ENCODE measurements around the gene MMP7.
"Not testable (repeated sequence)": the region's sequence is repeated elsewhere in the genome, so short reads cannot be mapped to it uniquely, and the experiment has no call there.

Gene MMP7

DNA sequence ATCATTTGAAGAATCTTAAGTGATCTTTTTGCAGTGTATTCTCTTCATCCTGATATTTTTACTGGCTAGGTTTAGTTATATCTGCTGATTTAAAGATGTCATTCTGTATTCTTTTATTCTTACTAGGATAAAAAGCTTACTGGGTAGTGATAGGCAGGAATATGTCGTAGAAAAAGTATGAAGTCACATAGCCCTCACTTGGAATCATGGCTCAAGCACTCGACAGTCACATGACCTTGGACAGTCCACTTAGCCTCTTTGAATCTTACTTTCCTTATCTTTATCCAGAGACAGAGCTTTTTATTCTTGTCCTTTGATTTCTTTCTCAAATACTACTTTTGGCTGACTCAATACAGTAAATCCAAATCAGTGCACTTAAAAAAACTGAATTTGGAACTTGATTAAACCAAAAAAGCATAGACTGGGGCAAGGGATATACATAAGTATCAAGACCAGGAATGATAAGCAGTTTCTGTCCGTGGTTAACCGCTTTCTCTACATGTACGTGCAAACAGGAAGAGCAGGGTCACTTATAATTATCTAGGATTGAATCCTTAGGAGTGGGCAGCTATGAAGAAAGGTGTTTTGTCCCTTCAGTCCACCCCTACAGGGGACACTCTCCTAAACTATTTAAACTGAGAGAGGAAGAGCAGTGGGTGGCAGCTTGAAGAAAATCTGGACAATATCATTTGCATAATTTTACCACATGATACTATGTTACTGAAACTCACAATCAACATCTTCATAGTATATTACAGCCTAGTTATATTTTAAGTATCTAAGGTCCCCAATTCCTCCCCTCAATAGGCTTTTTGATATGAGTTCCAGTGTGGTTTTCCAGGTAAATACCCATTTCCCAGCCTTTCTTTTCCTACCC, 8.0 kb downstream of the MMP7 start:
- Mint-ChIP-seq H3K27ac (no peak overlapping the region), H3K4me3 (no peak overlapping the region), H3K27me3 (peaks cover 28% of the 10 kb centered on the region), H3K9me3 (no peaks in the 10 kb centered on the region), H3K4me1 (ENCODE audit: low read depth) (peaks cover 7% of the 10 kb centered on the region), H3K36me3 (ENCODE audit: low read depth) (no peaks in the 10 kb centered on the region)
- DNase-seq, result no peak

DNA sequence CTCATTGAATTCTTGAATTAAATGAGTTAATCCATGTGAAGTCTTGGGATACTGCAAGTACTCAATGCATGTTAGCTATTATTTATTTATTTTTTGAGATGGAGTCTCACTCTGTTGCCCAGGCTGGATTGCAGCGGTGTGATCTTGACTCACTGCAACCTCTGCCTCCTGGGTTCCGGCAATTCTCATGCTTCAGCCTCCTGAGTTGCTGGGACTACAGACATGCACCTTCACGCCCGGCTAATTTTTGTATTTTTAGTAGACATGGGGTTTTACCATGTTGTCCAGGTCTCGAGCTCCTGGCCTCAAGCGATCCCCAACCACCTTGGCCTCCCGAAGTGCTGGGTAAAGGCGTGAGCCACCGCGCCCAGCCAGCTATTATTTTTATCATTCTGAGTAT, 9.4 kb downstream of the MMP7 start:
- no peak for DNase-seq
- Mint-ChIP-seq H3K4me1 (ENCODE audit: low read depth) (peaks cover 5% of the 10 kb centered on the region), H3K27ac (no peak overlapping the region), H3K4me3 (no peak overlapping the region), H3K9me3 (no peaks in the 10 kb centered on the region), H3K36me3 (ENCODE audit: low read depth) (no peaks in the 10 kb centered on the region), H3K27me3 (peaks cover 28% of the 10 kb centered on the region)

DNA sequence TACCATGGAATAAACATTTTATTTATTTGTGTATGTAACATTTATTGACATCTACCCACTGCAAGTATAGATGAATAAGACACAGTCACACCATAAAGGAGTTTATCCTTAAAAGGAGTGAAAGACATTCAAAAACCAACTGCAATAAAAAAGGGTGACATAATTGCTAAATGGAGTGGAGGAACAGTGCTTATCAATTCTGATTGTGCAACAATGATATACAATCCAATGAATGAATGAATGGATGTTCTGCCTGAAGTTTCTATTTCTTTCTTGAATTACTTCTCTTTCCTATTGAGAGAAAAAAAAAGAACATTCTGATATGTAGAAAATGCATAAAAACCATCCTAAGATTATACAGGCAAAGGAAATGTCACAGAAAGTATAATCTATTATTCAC, 10.0 kb downstream of the MMP7 start:
- peaks cover 5% of the 10 kb centered on the region for H3K4me1 Mint-ChIP-seq (ENCODE audit: low read depth)
- H3K9me3 Mint-ChIP-seq, result no peaks in the 10 kb centered on the region
- no peak for DNase-seq
- no peaks in the 10 kb centered on the region for H3K36me3 Mint-ChIP-seq (ENCODE audit: low read depth)
- no peak overlapping the region for H3K4me3 Mint-ChIP-seq
- H3K27me3 Mint-ChIP-seq, result peaks cover 28% of the 10 kb centered on the region
- no peak overlapping the region for H3K27ac Mint-ChIP-seq

DNA sequence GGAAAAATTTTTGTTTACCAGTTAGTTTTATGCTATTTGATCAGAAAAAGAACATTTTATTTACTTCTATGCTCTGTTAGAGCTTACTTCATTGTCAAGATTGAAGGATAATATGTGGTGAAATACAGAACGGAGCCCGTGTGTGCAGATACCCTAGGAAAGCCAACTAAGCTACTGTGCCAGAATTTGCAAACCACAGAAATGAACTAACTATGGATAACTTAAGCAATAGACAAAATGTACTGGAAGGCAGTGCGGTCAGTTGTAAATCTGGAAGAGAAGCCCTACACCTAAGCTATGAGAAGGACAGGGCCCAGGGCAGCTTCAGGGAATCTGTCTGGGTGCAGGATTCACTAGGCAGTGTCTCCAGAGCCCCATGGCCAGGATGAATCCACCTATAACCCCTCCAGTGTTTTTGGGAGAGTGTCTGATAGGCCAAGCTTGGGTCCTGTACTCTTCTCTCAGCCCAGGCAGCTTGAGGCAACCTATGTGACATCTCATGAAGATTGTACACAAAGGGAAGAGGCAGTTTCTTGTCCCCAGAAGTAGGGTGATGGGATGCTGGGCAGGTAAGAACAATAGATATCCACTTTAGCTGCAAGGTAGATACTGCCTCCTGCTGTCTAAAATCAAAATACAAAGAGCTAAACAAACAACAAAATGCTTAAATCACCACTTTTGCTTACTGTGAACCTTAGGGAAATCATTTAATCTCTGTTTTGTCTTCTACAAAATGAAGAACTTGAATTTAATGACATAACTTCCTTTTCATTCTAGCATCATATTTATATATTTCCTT, 12.1 kb downstream of the MMP7 start:
- Mint-ChIP-seq H3K9me3 (no peaks in the 10 kb centered on the region), H3K36me3 (ENCODE audit: low read depth) (no peaks in the 10 kb centered on the region), H3K27ac (no peak overlapping the region), H3K4me3 (no peak overlapping the region), H3K27me3 (peaks cover 23% of the 10 kb centered on the region), H3K4me1 (ENCODE audit: low read depth) (peaks cover 5% of the 10 kb centered on the region)
- no peak for DNase-seq

DNA sequence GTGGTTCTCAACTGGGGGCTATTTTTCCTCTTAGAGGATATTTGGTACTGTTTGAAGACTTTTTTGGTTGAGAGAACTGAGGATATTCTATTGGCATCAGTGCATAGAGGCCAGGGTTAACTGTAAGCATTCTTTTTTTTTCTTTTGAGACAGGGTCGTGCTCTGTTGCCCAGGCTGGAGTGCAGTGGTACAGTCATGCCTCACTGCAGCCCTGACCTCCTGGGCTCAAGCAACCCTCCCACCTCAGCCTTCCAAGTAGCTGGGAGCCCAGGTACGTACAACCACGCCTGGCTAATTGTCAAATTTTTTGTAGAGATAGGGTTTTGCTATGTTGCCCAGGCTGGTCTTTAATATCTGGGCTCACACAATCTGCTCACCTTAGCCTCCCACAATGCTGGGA, 12.9 kb downstream of the MMP7 start:
- peaks cover 4% of the 10 kb centered on the region for H3K4me1 Mint-ChIP-seq (ENCODE audit: low read depth)
- no peaks in the 10 kb centered on the region for H3K9me3 Mint-ChIP-seq
- no peak overlapping the region for H3K4me3 Mint-ChIP-seq
- H3K36me3 Mint-ChIP-seq (ENCODE audit: low read depth), result no peaks in the 10 kb centered on the region
- peaks cover 23% of the 10 kb centered on the region for H3K27me3 Mint-ChIP-seq
- DNase-seq, result no peak
- no peak overlapping the region for H3K27ac Mint-ChIP-seq

DNA sequence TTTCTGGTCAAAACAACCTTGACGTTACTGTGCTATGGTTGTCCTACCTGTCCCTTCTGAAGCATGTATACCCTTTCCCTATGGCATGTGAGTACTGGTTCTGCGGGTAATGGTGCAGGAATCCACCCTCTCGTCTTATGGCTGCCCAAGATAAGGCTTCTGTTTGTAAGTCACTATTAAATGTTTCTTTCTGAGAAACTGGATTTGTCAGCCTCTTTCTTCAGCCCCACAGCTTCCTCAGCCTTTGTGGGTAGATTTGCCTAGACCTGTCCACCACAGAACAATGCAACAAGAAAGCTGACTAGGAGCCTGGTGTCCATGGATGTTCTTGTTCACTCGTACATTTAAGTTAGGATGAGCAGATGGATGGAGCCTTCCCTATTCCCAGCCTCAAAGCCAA, 14.4 kb downstream of the MMP7 start:
- peaks cover 13% of the 10 kb centered on the region for H3K27me3 Mint-ChIP-seq
- no peak overlapping the region for H3K27ac Mint-ChIP-seq
- no peaks in the 10 kb centered on the region for H3K4me1 Mint-ChIP-seq (ENCODE audit: low read depth)
- H3K36me3 Mint-ChIP-seq (ENCODE audit: low read depth), result no peaks in the 10 kb centered on the region
- no peak overlapping the region for H3K4me3 Mint-ChIP-seq
- no peak for DNase-seq
- no peaks in the 10 kb centered on the region for H3K9me3 Mint-ChIP-seq

DNA sequence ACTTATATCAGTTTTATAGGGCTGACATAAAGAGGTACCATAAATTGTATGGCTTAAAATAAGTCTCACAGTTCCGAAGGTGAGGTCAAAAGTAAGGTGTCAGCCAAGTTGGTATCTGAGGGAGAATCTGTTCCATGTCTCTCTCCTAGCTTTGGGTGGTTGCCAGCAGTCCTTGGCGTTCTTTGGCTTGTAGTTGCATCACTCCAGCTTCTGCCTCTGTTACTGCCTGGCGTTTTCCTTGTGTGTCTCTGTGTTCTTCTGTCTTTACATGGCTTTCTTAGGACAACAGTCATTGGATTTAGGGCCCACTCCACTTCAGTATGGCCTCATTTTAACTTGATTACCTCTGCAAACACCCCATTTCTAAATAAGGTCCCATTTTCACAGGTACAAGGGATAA, 16.7 kb downstream of the MMP7 start:
- Mint-ChIP-seq H3K27ac (no peak overlapping the region), H3K4me1 (ENCODE audit: low read depth) (no peaks in the 10 kb centered on the region), H3K27me3 (no peaks in the 10 kb centered on the region), H3K4me3 (no peak overlapping the region), H3K36me3 (ENCODE audit: low read depth) (no peaks in the 10 kb centered on the region), H3K9me3 (no peaks in the 10 kb centered on the region)
- DNase-seq, result no peak

DNA sequence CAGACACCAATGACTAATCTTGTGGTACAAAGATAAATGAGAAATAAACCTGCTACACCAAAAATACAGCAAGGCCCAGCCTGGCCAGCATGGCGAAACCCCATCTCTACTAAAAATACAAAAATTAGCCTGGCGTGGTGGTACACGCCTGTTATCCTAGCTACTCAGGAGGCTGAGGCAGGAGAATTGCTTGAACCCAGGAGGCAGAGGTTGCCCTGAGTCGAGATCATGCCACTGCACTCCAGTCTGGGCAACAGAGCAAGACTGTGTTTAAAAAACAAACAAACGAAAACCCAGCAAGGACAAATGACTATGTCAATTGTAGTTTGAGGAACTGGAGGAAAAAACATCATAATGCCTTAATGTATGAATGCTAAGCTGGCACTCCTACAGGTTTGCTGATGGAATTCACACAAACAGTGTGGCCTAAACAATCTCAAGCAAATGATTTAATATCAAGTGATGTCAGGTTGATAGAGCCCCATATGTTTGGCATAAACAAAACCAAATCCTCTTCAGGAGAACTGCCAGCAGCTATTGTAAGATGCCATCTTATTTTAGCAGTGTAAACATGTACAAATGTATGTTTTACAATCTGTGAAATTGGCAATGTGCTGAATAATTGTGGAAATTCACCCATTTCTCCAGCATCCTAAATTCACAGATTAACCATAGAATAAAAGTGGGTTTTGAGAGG, 20.0 kb downstream of the MMP7 start:
- Mint-ChIP-seq H3K9me3 (no peaks in the 10 kb centered on the region), H3K4me3 (no peak overlapping the region), H3K4me1 (ENCODE audit: low read depth) (no peaks in the 10 kb centered on the region), H3K36me3 (ENCODE audit: low read depth) (no peaks in the 10 kb centered on the region), H3K27me3 (peaks cover 3% of the 10 kb centered on the region), H3K27ac (no peak overlapping the region)
- no peak for DNase-seq

DNA sequence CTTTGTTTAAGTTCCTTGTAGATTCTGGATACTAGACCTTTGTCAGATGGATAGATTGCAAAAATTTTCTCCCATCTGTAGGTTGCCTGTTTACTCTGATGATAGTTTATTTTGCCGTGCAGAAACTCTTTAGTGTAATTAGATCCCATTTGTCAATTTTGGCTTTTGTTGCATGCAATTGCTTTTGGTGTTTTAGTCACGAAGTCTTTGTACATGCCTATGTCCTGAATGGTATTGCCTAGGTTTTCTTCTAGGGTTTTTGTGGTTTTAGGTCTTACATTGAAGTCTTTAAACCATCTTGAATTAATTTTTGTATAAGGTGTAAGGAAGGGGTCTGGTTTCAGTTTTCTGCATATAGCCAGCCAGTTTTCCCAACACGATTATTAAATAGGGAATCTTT, 27.7 kb downstream of the MMP7 start:
- H3K27me3 Mint-ChIP-seq; H3K36me3 Mint-ChIP-seq (ENCODE audit: low read depth); H3K4me1 Mint-ChIP-seq (ENCODE audit: low read depth); H3K27ac Mint-ChIP-seq; H3K9me3 Mint-ChIP-seq; H3K4me3 Mint-ChIP-seq; DNase-seq: not testable (repeated sequence)

DNA sequence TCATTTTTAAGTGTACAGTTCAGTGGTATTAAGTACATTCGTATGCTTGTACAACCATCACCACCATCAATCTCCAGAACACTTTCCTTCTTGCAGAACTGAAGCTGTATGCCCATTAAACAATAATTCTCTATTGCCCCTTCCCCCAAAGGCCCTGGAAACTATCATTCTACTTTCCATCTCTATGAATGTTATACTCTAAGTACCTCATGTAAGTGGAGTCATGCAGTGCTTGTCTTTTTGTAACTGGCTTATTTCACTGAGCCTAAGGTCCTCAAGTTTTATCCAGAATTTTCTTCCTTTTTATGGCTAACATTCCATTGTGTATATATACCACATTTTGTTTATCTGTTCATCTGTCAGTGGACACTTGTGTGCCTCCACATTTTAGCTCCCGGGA, 29.7 kb downstream of the MMP7 start:
- no peak for DNase-seq
- Mint-ChIP-seq H3K4me1 (ENCODE audit: low read depth) (peaks cover 5% of the 10 kb centered on the region), H3K9me3 (no peaks in the 10 kb centered on the region), H3K27ac (no peak overlapping the region), H3K27me3 (peaks cover 5% of the 10 kb centered on the region), H3K4me3 (no peak overlapping the region), H3K36me3 (ENCODE audit: low read depth) (no peaks in the 10 kb centered on the region)

DNA sequence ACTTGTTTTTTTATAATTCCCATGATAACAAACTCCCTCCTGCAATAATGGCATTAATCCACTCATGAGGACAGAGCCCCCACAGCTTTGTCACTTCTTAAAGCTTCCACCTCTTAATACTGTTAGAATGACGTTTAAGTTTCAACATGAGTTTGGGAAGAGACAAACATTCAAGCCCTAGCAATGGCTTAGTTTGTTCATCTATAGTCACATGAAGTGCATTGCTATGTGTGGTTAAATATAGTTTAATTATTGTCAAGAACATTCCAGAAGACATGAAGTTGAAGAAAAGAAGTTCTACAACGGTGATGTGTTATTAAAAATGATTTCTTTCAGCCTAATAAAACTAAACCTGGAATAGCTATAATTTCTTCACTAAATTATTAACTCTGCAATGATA, 30.6 kb downstream of the MMP7 start:
- Mint-ChIP-seq H3K36me3 (ENCODE audit: low read depth) (no peaks in the 10 kb centered on the region), H3K4me3 (no peak overlapping the region), H3K9me3 (no peaks in the 10 kb centered on the region), H3K27me3 (peaks cover 6% of the 10 kb centered on the region), H3K27ac (no peak overlapping the region), H3K4me1 (ENCODE audit: low read depth) (peaks cover 13% of the 10 kb centered on the region)
- DNase-seq, result no peak

DNA sequence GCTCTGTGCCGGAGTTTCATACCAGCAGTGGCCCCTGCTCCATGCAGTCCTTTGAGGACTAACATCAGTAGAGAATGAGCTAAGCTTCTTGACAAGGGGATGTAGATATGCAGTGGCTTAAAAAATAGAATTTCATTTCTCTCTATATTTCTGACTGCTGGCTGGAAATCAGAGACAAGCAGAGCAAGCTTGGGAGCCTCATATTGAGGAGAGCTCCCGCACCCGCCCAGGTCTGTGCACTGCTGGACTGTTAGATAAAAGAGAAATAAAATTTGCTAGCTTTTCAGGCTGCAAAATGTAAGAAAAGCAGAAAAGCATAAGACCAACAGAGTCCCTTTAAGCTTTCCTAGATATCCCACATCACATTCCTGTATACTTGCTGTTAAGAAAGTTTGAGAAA, 31.4 kb downstream of the MMP7 start:
- Mint-ChIP-seq H3K4me1 (ENCODE audit: low read depth) (peaks cover 18% of the 10 kb centered on the region), H3K9me3 (no peaks in the 10 kb centered on the region), H3K27ac (no peak overlapping the region), H3K36me3 (ENCODE audit: low read depth) (no peaks in the 10 kb centered on the region), H3K27me3 (peaks cover 6% of the 10 kb centered on the region), H3K4me3 (no peak overlapping the region)
- no peak for DNase-seq

DNA sequence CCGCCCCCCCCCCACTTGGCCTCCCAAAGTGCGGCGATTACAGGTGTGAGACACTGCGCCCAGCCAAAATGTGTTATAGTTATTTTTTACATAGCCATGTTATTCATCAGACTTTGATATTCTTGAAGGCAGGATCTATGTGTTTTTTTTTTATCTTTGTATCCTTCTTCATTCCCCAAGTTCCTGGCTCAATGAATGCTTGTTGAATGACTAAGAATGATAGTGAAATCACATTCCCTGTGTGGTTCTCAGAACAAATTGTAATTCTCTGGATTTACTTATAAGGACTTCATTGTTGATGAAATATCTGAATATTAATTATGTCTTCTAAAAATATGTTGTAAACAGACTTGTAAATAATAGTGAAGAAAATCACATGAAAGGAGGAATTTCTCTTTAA, 33.5 kb downstream of the MMP7 start:
- H3K4me1 Mint-ChIP-seq (ENCODE audit: low read depth), result peaks cover 27% of the 10 kb centered on the region
- no peak overlapping the region for H3K27ac Mint-ChIP-seq
- no peaks in the 10 kb centered on the region for H3K36me3 Mint-ChIP-seq (ENCODE audit: low read depth)
- H3K9me3 Mint-ChIP-seq, result no peaks in the 10 kb centered on the region
- H3K4me3 Mint-ChIP-seq, result no peak overlapping the region
- peaks cover 3% of the 10 kb centered on the region for H3K27me3 Mint-ChIP-seq
- DNase-seq, result no peak

DNA sequence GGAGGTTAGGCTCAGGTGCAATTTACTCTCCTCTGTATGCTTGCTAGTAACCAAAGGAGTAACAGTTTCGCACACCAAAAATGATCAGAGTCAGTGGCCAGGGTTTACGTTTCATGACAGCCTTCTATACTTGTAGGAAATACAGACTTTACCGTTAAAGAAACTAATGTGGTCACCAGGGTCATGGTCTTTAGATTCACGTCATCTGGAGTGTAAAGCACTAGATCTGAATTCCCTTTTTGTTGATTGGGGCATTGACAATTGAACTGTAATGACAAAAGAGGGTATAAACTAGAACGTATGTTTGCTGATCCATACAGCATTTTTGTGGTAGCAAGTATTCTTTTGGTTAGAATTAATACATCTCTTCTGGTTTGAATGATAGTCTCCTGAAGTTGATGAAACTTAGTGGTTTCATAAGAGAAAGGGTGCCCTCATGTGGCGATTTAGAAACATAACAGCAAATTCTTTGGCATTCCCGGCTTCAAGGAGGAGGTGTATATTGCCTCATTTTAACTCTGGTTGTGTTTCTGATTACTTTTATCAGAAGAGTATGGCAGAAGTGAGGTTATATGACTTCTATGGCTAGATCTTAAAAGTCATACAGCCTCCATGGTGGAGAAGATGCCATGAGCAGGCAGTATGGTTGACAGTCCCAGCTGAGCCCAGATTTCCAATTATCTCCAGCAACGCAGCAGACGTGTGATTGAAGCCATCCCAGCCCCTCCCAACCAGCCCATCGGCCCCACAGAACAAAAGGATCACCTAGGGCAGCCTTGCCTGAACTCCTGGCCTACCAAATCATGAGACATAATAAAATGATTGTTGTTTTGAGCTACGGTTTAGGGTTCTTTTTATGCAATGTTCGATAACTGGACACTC, 35.1 kb downstream of the MMP7 start:
- H3K9me3 Mint-ChIP-seq, result no peaks in the 10 kb centered on the region
- H3K27ac Mint-ChIP-seq, result peak overlapping the region; percentile 29
- H3K27me3 Mint-ChIP-seq, result peaks cover 3% of the 10 kb centered on the region
- H3K36me3 Mint-ChIP-seq (ENCODE audit: low read depth), result no peaks in the 10 kb centered on the region
- H3K4me1 Mint-ChIP-seq (ENCODE audit: low read depth), result peaks cover 30% of the 10 kb centered on the region
- DNase-seq, result no peak
- H3K4me3 Mint-ChIP-seq, result no peak overlapping the region
